HEK293 (cell line): Measurements from ENCODE around the gene DKK3.

Experiments
- CTCF ChIA-PET: fragments of 350-600 bp; formaldehyde crosslinking; extraction: SDS; loops from one replicate; lab custom pipeline; 2021; ENCODE audit warnings: antibody characterized with exemption; lab: Yijun Ruan, JAX
- POLR2A ChIA-PET: fragments of 300-600 bp; formaldehyde crosslinking; extraction: SDS; loops from one replicate; lab custom pipeline; 2020; ENCODE audit warnings: antibody characterized with exemption, inconsistent platforms; lab: Yijun Ruan, JAX
- H3K27ac ChIP-seq: fragments of 200-500 bp; sonication (Bioruptor generic); 2 replicates; pipeline ENCODE4 v1.5.1; 2014; ENCODE audit warnings: low read depth, low read length, control low read depth, inconsistent platforms; ENCODE audit errors: extremely low read depth
- H3K36me3 ChIP-seq, 2 experiments: fragments of 200-500 bp in 1 of 2; sonication (Bioruptor generic) in 1 of 2; 1 replicate in 1 of 2; 2 replicates in 1 of 2; pipeline ENCODE4 v1.5.1; 2014 to 2017; ENCODE audit warnings: inconsistent platforms in 2 of 2, low read length in 2 of 2; ENCODE audit not compliant: control insufficient read depth in 2 of 2, insufficient read depth in 1 of 2
- H3K4me1 ChIP-seq: fragments of 200-500 bp; sonication (Bioruptor generic); 2 replicates; pipeline ENCODE4 v1.5.1; 2014; ENCODE audit warnings: mild to moderate bottlenecking, low read length, inconsistent platforms; ENCODE audit not compliant: control insufficient read depth, insufficient read depth
- H3K4me3 ChIP-seq: 2 replicates; pipeline ENCODE4 v1.5.1; 2011; ENCODE audit warnings: low read depth, mild to moderate bottlenecking, control low read depth, low read length, moderate library complexity
- H3K9me3 ChIP-seq: fragments of 200-500 bp; sonication (Bioruptor generic); 2 replicates; pipeline ENCODE4 v1.5.1; 2014; ENCODE audit warnings: low read depth, low read length, inconsistent platforms; ENCODE audit not compliant: control insufficient read depth, insufficient read depth
- GLI2 ChIP-seq: fragments of 450-650 bp; formaldehyde crosslinking; IDR thresholded peaks from 2 replicates; pipeline ENCODE4; 2017; ENCODE audit warnings: missing biosample characterization, missing genetic modification characterization, low read depth, borderline replicate concordance
- HOXC10 ChIP-seq: sonication (generic); formaldehyde crosslinking; IDR thresholded peaks from 2 replicates; pipeline ENCODE4 v1.8.1; 2023; ENCODE audit warnings: mild to moderate bottlenecking, missing genetic modification reagents
- KLF10 ChIP-seq: fragments of 450-650 bp; IDR thresholded peaks from 2 replicates; pipeline ENCODE4 v1.5.1; 2018; ENCODE audit warnings: missing biosample characterization, mild to moderate bottlenecking, missing genetic modification characterization
- KLF16 ChIP-seq: fragments of 450-650 bp; formaldehyde crosslinking; IDR thresholded peaks from 2 replicates; pipeline ENCODE4 v1.5.1; 2017; ENCODE audit warnings: missing biosample characterization, missing genetic modification characterization
- MYNN ChIP-seq: fragments of 450-650 bp; formaldehyde crosslinking; IDR thresholded peaks from 2 replicates; pipeline ENCODE4 v1.5.1; 2016; ENCODE audit warnings: missing biosample characterization, missing genetic modification characterization, borderline replicate concordance
- SP2 ChIP-seq: fragments of 450-650 bp; formaldehyde crosslinking; IDR thresholded peaks from 2 replicates; pipeline ENCODE4 v1.5.1; 2016; ENCODE audit warnings: missing biosample characterization, missing genetic modification characterization
- ZBTB20 ChIP-seq: fragments of 450-650 bp; formaldehyde crosslinking; IDR thresholded peaks from 2 replicates; pipeline ENCODE4 v1.5.1; 2016; ENCODE audit warnings: missing biosample characterization, missing genetic modification characterization
- ZBTB21 ChIP-seq: fragments of 450-650 bp; formaldehyde crosslinking; IDR thresholded peaks from 2 replicates; pipeline ENCODE4 v1.5.1; 2017; ENCODE audit warnings: missing biosample characterization, missing genetic modification characterization
- ZBTB49 ChIP-seq: fragments of 450-650 bp; formaldehyde crosslinking; IDR thresholded peaks from 2 replicates; pipeline ENCODE4 v1.5.1; 2016; ENCODE audit warnings: missing biosample characterization, missing genetic modification characterization, low read depth
- ZBTB7A ChIP-seq: fragments of 450-650 bp; formaldehyde crosslinking; IDR thresholded peaks from 2 replicates; pipeline ENCODE4 v1.5.1; 2016; ENCODE audit warnings: low read depth, missing biosample characterization, missing genetic modification characterization
- ZFP41 ChIP-seq: fragments of 450-650 bp; formaldehyde crosslinking; IDR thresholded peaks from 2 replicates; pipeline ENCODE4 v1.5.1; 2016; ENCODE audit warnings: missing biosample characterization, missing genetic modification characterization, borderline replicate concordance
- ZNF132 ChIP-seq: fragments of 450-650 bp; formaldehyde crosslinking; IDR thresholded peaks from 2 replicates; pipeline ENCODE4 v1.5.1; 2017; ENCODE audit warnings: missing biosample characterization, missing genetic modification characterization, borderline replicate concordance
- ZNF157 ChIP-seq: fragments of 450-650 bp; formaldehyde crosslinking; IDR thresholded peaks from 2 replicates; pipeline ENCODE4 v1.5.1; 2016; ENCODE audit warnings: missing biosample characterization, missing genetic modification characterization
- ZNF510 ChIP-seq: fragments of 450-650 bp; formaldehyde crosslinking; IDR thresholded peaks from 2 replicates; pipeline ENCODE4 v1.5.1; 2018; ENCODE audit warnings: mild to moderate bottlenecking, missing genetic modification characterization, missing biosample characterization; ENCODE audit not compliant: insufficient replicate concordance
- ZNF560 ChIP-seq: fragments of 450-650 bp; formaldehyde crosslinking; IDR thresholded peaks from 2 replicates; pipeline ENCODE4 v1.5.1; 2017; ENCODE audit warnings: missing biosample characterization, missing genetic modification characterization, borderline replicate concordance
- ZSCAN16 ChIP-seq: fragments of 450-650 bp; formaldehyde crosslinking; IDR thresholded peaks from 2 replicates; pipeline ENCODE4 v1.5.1; 2016; ENCODE audit warnings: missing biosample characterization, missing genetic modification characterization
- TF ChIP-seq, protein P1 (sequence below): fragments of 450-650 bp; formaldehyde crosslinking; IDR thresholded peaks from 2 replicates; pipeline ENCODE4 v1.5.1; 2016; ENCODE audit warnings: missing biosample characterization, missing genetic modification characterization

The DKK3 gene

DNA sequence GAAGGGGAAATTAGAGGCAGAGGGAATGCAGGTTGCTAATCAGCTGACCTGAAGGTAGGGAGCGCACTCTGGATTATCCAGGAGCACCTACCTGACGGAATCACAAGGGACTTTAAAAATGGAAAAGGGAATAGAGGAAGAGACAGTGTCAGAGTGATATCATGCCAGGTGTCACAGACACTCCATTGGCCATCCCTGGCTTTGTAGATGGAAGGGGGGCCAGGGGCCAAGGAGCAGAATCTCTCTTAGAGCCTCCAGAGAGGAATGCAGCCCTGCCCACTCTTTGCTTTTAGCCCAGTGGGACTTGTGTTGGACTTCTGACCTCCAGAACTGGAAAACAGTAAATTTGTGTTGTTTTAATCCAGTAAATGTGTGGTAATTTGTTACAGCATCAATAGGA, 37.9 kb downstream of the DKK3 start (continued):
- no peak for TF ChIP-seq SP2 (tag by site-specific recombination)
- no peak for TF ChIP-seq ZBTB20 (tag by site-specific recombination)
- no peak for TF ChIP-seq ZSCAN16 (tag by site-specific recombination)
- TF ChIP-seq ZFP41 (tag by site-specific recombination) = no peak
- TF ChIP-seq ZBTB7A = no peak
- TF ChIP-seq HOXC10 = no peak

- TF ChIP-seq ZNF157 (tag by site-specific recombination) (no peak), ZBTB21 (tag by site-specific recombination) (no peak), GLI2 (tag by site-specific recombination) (no peak), KLF16 (no peak), ZNF560 (tag by site-specific recombination) (no peak), MYNN (no peak), ZNF510 (tag by site-specific recombination) (no peak), SP2 (tag by site-specific recombination) (no peak), KLF10 (tag by site-specific recombination) (no peak)
- TF ChIP-seq, protein P1, sequence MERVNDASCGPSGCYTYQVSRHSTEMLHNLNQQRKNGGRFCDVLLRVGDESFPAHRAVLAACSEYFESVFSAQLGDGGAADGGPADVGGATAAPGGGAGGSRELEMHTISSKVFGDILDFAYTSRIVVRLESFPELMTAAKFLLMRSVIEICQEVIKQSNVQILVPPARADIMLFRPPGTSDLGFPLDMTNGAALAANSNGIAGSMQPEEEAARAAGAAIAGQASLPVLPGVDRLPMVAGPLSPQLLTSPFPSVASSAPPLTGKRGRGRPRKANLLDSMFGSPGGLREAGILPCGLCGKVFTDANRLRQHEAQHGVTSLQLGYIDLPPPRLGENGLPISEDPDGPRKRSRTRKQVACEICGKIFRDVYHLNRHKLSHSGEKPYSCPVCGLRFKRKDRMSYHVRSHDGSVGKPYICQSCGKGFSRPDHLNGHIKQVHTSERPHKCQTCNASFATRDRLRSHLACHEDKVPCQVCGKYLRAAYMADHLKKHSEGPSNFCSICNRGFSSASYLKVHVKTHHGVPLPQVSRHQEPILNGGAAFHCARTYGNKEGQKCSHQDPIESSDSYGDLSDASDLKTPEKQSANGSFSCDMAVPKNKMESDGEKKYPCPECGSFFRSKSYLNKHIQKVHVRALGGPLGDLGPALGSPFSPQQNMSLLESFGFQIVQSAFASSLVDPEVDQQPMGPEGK (tag by site-specific recombination) = no peak
- Histone ChIP-seq H3K27ac (no peak overlapping the region), H3K4me3 (no peak overlapping the region), H3K36me3 (no peaks in the 10 kb centered on the region), H3K4me1 (no peaks in the 10 kb centered on the region), H3K9me3 (no peaks in the 10 kb centered on the region)
- ChIA-PET POLR2A (no interaction called here), CTCF (interaction anchor here (0.6 to 3.8 kb wide), 3 partner anchors 8 to 1039 kb away, joined by 4 to 57 read pairs (median 28); no protein-coding TSS in a partner anchor)
Measured at GRCh38 chr11:11969380-11970215, 38.8 kb downstream of the DKK3 start.

DNA sequence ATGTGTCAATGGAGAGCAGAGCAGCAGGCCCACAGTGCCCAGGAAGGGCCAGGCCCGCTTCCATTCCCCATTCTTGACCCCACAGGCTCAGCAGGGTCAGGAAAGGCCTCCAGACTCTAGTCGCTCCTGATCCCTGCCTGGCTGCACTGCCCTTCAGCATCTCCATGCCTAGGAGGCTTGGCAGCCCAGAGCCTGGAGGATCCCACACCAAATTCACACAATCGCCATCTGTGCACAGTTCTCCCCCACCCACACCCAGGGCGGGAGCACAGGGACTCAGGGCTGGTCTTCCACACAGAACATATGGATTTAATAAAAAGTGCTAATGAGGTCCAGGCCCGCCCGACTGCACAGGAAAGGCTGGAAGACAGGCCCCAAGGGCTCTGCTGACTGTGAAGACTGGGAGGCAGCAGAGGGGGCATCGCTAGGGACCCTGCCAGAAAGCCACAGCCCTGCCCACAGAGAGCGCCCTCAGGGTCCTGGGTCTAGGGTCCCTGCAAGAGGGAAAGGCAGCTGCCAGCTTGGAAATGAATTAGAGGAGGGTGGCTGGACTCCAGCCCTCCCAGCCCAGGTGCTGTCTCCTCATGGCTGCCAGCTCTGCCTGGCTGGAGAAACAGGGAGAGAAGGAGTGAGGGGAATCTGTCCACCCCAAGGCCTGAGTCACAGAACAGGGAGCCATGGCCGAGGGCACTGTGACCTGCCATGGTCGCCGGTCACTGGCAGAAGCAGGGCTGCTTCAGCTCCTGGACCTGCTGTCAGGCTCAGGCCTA, 39.7 kb downstream of the DKK3 start:
- POLR2A ChIA-PET = no interaction called here
- Histone ChIP-seq H3K4me1 (no peaks in the 10 kb centered on the region), H3K9me3 (no peaks in the 10 kb centered on the region), H3K27ac (no peak overlapping the region), H3K4me3 (no peak overlapping the region), H3K36me3 (no peaks in the 10 kb centered on the region)
- TF ChIP-seq ZBTB49 (no peak), ZNF132 (tag by site-specific recombination) (no peak)
- CTCF ChIA-PET = interaction anchor here (3.7 to 4.3 kb wide), 3 partner anchors 9 to 75 kb away, joined by 28 to 57 read pairs (median 32); no protein-coding TSS in a partner anchor
